ENCODE measurements around the gene SEPSECS.

SEPSECS gene

GRCh38 chr4:25165916-25166315 is 5.7 kb upstream of the SEPSECS start:
- peaks cover 0 to 4% of the 10 kb centered on the region in 2 experiments; a peak in 1 of 3 replicates for H3K36me3 ChIP-seq (ENCODE audit: control insufficient read depth in 2 of 2, insufficient read depth in 1 of 2, low read length in 2 of 2)
- H3K27ac ChIP-seq (ENCODE audit: extremely low read depth, low read depth, low read length), result no peak overlapping the region
- POLR2A ChIA-PET, result no interaction called here
- no peak overlapping the region for H3K4me3 ChIP-seq (ENCODE audit: low read depth, low read length)
- TF ChIP-seq ZNF600 (tag by site-specific recombination; IDR thresholded peaks at IDR 0.05), result no peak
- TF ChIP-seq ZNF148 (tag by site-specific recombination; IDR thresholded peaks at IDR 0.05; ENCODE audit: borderline replicate concordance), result no peak
- no peak for TF ChIP-seq RBAK (tag by site-specific recombination; IDR thresholded peaks at IDR 0.05)
- TF ChIP-seq ZNF791 (tag by site-specific recombination; IDR thresholded peaks at IDR 0.05), result no peak
- TF ChIP-seq SCRT2 (tag by site-specific recombination; IDR thresholded peaks at IDR 0.05), result no peak
- TF ChIP-seq ZNF239 (tag by site-specific recombination; IDR thresholded peaks at IDR 0.05), result no peak
- TF ChIP-seq ZNF514 (tag by site-specific recombination; IDR thresholded peaks at IDR 0.05), result no peak
- TF ChIP-seq, protein P1, sequence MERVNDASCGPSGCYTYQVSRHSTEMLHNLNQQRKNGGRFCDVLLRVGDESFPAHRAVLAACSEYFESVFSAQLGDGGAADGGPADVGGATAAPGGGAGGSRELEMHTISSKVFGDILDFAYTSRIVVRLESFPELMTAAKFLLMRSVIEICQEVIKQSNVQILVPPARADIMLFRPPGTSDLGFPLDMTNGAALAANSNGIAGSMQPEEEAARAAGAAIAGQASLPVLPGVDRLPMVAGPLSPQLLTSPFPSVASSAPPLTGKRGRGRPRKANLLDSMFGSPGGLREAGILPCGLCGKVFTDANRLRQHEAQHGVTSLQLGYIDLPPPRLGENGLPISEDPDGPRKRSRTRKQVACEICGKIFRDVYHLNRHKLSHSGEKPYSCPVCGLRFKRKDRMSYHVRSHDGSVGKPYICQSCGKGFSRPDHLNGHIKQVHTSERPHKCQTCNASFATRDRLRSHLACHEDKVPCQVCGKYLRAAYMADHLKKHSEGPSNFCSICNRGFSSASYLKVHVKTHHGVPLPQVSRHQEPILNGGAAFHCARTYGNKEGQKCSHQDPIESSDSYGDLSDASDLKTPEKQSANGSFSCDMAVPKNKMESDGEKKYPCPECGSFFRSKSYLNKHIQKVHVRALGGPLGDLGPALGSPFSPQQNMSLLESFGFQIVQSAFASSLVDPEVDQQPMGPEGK (tag by site-specific recombination; IDR thresholded peaks at IDR 0.05), result no peak
- TF ChIP-seq ZNF248 (tag by site-specific recombination; IDR thresholded peaks at IDR 0.05), result no peak
- TF ChIP-seq ZNF777 (tag by site-specific recombination; IDR thresholded peaks at IDR 0.05; ENCODE audit: borderline replicate concordance), result no peak
- TF ChIP-seq ZNF133 (tag by site-specific recombination; IDR thresholded peaks at IDR 0.05), result no peak
- no peak for TF ChIP-seq ZBTB17 (tag by site-specific recombination; IDR thresholded peaks at IDR 0.05)
- H3K4me1 ChIP-seq (ENCODE audit: control insufficient read depth, insufficient read depth, low read length), result no peaks in the 10 kb centered on the region
- no peaks in the 10 kb centered on the region for H3K9me3 ChIP-seq (ENCODE audit: control insufficient read depth, insufficient read depth, low read depth, low read length)
- CTCF ChIA-PET, result no interaction called here

DNA sequence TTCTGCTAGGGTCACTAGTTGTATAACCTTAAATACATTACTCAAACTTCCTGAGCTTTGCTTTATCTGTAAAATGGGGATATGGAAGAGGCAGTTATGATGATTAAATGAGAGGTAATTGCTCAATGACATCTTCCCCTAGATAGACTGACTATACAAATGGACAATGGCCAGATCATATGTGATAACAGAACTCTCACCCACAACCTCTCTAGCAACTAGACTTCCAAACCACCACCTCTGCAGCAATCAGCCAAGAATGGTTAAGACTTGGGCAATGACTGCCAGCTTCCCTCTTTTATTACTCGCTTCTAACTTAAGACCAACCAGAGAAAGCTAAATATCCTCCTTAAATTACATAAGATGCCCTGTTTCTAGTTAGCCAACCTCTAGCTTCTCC is 2.9 kb upstream of the SEPSECS start:
- H3K9me3 ChIP-seq (ENCODE audit: control insufficient read depth, insufficient read depth, low read depth, low read length), result no peaks in the 10 kb centered on the region
- H3K36me3 ChIP-seq (ENCODE audit: control insufficient read depth in 2 of 2, insufficient read depth in 1 of 2, low read length in 2 of 2), result peaks cover 0 to 4% of the 10 kb centered on the region in 2 experiments; a peak in 1 of 3 replicates
- no peak for TF ChIP-seq KLF17 (tag by site-specific recombination; IDR thresholded peaks at IDR 0.05)
- no peak for TF ChIP-seq ZNF394 (tag by site-specific recombination; IDR thresholded peaks at IDR 0.05; ENCODE audit: borderline replicate concordance)
- no peak for TF ChIP-seq ZNF184 (tag by site-specific recombination; IDR thresholded peaks at IDR 0.05)
- no peak overlapping the region for H3K4me3 ChIP-seq (ENCODE audit: low read depth, low read length)
- ChIA-PET POLR2A (no interaction called here), CTCF (interaction anchor here (1.9 to 3.7 kb wide), 2 partner anchors 18 to 149 kb away, joined by 5 to 15 read pairs; partner anchors contain the start of gene ZCCHC4)
- H3K27ac ChIP-seq (ENCODE audit: extremely low read depth, low read depth, low read length), result no peak overlapping the region
- H3K4me1 ChIP-seq (ENCODE audit: control insufficient read depth, insufficient read depth, low read length), result no peaks in the 10 kb centered on the region

DNA sequence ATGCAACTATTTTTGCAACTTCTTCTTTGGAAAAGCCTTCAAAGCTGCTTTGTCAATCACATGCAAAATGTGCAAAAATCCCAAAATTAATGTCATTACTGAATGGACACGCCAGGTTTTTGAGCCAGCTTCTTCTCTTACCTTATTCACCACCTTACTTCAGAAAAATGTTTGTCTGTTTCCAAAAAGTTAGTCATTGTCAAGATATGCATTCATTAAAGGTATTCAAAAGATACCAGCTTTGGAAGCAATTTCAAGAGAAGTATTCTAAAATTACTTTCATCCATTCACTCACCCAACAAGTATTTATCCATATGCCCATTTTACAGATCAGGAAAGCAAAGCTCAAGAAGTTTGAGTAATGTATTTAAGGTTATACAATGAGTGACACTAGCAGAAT is 2.3 kb upstream of the SEPSECS start:
- ChIA-PET CTCF (interaction anchor here (1.4 to 3.7 kb wide), 3 partner anchors 18 to 150 kb away, joined by 4 to 15 read pairs (median 5); partner anchors contain the start of gene ZCCHC4), POLR2A (no interaction called here)
- H3K9me3 ChIP-seq (ENCODE audit: control insufficient read depth, insufficient read depth, low read depth, low read length), result no peaks in the 10 kb centered on the region
- H3K27ac ChIP-seq (ENCODE audit: extremely low read depth, low read depth, low read length), result no peak overlapping the region
- peaks cover 0 to 4% of the 10 kb centered on the region in 2 experiments; a peak in 1 of 3 replicates for H3K36me3 ChIP-seq (ENCODE audit: control insufficient read depth in 2 of 2, insufficient read depth in 1 of 2, low read length in 2 of 2)
- TF ChIP-seq ZNF37A (tag by site-specific recombination; IDR thresholded peaks at IDR 0.05) (no peak), ZNF211 (tag by site-specific recombination; IDR thresholded peaks at IDR 0.05; ENCODE audit: low read depth) (no peak), PBX3 (CRISPR knock-in tag; IDR thresholded peaks at IDR 0.05) (no peak), ZNF174 (tag by site-specific recombination; IDR thresholded peaks at IDR 0.05) (no peak), SP7 (tag by site-specific recombination; IDR thresholded peaks at IDR 0.05) (no peak), OSR2 (tag by site-specific recombination; IDR thresholded peaks at IDR 0.05) (no peak), KLF1 (tag by site-specific recombination; IDR thresholded peaks at IDR 0.05) (no peak), ZBTB8A (tag by site-specific recombination; IDR thresholded peaks at IDR 0.05) (no peak)
- no peak overlapping the region for H3K4me3 ChIP-seq (ENCODE audit: low read depth, low read length)
- no peaks in the 10 kb centered on the region for H3K4me1 ChIP-seq (ENCODE audit: control insufficient read depth, insufficient read depth, low read length)
